GM21390 (cell line): ENCODE measurements around the gene CA10.

ENCODE experiments used
- ATAC-seq: cut with Tn5 transposase; IDR thresholded peaks from one replicate; pipeline ENCODE4 v1.9.1; 2021; ENCODE audit not compliant: unreplicated experiment

The CA10 gene

DNA sequence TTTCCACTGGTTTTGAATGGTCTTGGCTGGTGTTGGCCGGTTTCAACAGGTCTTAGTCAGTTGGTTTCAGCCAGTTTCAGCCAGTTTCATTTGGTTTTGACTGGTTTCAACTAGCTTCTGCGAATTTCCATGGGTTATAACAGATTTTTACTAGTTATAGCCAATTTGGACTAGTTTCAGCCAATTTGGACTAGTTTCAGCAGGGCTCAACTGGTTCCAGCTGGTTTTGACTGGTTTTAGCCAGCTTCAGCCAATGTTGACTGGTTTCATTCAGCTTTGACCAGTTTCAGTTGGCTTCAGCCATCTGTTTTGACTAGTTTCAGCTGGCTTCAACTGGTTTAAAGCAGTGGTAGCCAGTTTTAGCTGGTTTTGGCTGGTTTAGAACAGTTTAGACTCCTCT lies 465.6 kb downstream of the CA10 start:
- ATAC-seq: no peak

DNA sequence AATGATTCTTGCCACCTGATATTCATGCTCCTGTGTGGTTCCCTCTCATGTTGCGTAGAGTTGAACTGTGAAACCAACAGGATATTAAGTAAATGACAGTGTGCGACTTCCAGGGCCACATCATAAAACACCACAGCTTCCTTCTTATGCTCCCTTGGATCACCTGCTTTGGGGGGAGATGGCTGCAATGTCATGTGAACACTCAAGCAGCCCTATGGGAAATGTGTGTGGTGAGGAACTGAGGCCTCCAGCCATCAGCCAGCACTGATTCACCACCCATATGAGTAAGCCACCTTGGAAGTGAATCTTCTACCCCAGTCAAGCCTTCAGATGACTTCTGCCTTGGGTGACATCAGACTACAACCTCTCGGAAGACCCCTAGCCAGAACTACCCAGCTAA lies 470.6 kb downstream of the CA10 start:
- ATAC-seq: no peak

- no peak for ATAC-seq
Observed at GRCh38 chr17:51685287-51685909, 473.1 kb downstream of the CA10 start.

- ATAC-seq: no peak
Observed at GRCh38 chr17:51684214-51684613, 474.3 kb downstream of the CA10 start.

DNA sequence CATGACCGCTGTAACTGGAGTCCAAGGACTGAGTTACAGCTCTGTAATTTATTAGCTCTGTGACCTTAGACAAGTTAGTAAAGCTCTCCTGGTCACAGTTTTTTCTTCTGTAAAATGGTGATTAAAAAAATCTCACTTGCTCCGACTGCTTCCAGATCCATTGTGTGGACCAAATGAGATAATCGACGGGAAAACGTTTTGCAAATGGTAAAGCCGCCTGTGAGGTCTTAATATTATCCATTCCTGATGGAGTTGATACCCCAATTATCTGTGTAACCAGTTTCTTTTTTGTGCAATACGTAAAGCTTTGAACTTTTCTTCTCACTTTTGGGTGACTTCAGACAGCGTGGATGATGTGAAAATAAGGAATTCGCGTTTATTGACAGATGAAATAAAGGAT lies 475.2 kb downstream of the CA10 start:
- ATAC-seq: no peak

GRCh38 chr17:51682115-51682514 lies 476.4 kb downstream of the CA10 start:
- no peak for ATAC-seq

- ATAC-seq: no peak
Observed at GRCh38 chr17:51677875-51678274, 480.6 kb downstream of the CA10 start.

DNA sequence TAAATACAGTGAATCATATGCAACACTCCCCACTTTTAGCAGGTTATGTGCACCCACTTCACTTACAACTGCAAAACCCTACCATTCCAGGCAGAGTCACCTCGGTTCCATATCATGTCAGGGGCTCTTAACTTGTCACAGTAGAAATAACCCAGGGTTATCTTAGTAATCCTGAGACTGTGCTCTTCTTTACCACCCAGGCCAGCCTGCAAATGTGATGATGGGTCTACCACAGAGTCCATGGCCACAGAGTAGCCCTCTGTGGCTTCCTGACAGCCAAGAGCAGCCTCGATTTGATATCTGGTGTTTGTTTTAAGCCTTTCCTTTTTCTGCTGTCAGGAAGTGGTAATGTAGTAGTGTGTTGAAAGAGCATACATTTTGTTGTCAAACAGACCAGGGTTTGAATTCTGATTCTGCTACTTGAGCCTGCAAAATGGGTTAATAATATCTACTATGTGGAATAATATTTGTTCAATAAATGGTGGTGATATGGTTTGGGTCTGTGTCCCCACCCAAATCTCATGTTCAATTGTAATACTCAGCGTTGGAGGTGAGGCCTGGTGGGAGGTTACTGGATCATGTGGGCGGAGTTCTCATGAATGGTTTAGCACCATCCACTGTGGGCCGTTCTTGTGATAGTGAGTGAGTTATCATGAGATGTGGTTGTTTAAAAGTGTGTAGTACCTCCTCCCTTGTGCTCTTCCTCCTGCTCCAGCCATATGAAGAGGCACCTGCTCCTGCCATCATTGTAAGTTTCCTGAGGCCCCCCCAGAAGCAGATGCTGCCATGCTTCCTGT lies 481.6 kb downstream of the CA10 start:
- ATAC-seq: no peak

DNA sequence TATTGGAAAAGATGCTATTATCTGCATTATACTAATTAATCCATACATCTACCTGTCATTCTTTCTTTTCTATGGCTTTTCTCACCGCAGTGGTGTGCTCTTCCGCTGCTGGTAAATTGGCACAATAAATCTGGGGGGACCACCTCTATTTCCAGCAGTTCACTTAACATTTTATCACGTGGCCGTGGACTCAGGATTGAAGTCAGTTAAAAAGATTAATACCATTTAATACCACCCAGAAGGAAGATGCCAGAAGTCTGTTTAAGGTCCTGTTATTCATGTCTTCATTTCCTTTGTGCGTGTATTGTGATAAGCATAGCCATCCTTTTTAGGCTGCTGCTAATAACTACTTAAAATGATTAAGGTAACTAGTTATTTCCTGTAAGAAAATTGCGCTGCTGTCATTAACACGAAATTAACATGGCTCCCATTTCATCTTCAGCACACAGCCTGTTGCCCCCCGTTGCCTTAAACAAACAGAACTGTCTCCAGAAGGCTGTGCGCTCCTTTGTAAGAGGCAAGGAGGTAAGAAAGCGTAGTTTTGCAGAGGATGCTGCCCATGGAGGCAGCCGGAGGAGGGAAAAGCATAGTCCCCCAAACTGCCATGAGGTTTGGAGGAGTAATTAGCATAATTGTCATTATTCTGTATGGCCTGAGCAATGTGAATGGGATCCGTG lies 483.8 kb downstream of the CA10 start:
- ATAC-seq: no peak

DNA sequence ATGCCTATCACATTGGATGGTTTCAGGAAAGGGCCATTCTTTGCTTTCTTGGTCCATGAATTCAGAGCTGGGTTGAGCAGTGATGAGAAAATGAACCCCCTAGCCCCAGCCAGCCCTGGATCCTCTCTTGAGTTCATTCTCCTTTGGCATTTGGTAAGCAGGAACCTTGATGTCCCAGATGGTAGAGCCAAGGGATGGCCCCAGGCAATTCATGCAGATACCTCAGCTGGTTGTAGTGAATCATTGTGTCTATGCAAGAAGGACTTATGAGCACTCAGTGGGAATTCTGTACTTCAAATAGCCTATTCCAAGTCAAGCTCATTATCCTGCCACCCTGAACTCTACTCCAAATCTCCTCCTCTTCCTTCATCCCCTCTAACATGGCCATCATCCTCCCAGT lies 485.4 kb downstream of the CA10 start:
- no peak for ATAC-seq

DNA sequence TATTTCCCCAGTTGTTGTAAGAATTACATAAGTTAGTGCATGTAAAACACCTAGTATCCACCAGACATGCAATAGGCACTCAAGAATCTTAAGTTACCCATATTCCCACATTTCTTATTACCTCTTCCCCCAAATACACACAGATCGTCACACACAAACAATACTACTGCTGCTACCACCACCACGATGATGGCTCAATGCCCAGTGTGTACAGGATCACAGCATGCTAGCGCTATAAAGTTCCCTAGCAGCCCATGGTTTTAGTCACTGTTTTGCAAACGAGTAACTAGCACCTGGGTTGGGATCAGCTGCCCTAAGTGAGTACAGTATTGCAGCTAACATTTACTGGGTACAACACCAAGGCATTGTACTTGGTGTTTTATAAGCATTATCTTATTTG lies 486.4 kb downstream of the CA10 start:
- no peak for ATAC-seq

DNA sequence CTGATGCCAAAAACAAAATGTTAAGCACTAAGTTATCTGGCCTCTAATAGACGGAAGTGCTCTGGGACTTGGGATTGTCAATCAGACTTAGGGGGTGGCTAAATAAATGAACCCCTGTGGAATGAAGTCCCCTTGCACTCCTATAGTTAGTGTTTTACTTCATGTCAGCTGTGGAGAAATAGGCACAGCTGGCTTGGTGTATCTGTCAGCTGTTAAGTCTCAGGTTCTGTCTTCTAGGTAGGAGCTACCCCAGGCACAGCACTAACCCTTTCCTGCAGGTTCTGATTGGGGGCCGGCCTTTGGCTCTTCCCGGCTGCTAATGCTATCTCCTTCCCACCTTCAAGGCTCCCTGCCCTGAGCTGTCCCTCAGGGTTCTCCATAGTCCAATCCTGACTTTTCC lies 487.6 kb downstream of the CA10 start:
- no peak for ATAC-seq

GRCh38 chr17:51668963-51669246 lies 489.6 kb downstream of the CA10 start:
- no peak for ATAC-seq

DNA sequence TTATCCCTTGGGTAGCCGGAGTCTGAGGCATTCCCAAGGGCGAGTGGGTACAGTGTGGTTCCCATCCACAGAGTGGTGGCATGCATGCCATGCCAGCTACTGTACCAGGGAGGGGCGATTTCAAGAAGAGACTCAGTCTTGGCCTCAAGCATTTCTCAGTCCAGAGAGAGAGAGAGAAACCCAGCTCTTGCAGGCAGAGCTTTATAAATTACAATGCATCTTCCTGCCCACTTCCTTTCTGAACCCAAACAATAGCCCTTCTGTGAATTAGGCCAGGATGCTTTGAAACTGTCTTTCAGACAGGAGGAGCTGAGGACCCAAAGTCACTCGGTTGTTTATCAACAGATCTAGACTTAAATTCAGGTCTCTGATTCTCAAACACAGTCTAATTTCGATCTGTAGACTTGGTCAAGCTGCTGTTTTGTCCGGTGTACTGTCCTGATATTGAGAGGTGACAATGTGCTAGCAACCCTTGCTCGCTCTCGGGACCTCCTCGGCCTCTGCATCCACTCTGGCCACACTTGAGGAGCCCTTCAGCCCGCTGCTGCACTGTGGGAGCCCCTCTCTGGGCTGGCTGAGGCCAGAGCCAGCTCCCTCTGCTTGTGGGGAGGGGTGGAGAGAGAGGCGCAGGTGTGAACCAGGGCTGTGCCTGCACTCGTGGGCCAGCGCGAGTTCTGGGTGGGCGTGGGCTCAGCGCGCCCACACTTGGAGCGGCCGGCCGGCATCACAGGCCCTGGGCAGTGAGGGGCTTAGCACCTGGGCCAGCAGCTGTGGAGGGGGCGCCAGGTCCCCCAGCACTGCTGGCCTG lies 490.2 kb downstream of the CA10 start:
- no peak for ATAC-seq

GRCh38 chr17:51667706-51668083 lies 490.8 kb downstream of the CA10 start:
- no peak for ATAC-seq

DNA sequence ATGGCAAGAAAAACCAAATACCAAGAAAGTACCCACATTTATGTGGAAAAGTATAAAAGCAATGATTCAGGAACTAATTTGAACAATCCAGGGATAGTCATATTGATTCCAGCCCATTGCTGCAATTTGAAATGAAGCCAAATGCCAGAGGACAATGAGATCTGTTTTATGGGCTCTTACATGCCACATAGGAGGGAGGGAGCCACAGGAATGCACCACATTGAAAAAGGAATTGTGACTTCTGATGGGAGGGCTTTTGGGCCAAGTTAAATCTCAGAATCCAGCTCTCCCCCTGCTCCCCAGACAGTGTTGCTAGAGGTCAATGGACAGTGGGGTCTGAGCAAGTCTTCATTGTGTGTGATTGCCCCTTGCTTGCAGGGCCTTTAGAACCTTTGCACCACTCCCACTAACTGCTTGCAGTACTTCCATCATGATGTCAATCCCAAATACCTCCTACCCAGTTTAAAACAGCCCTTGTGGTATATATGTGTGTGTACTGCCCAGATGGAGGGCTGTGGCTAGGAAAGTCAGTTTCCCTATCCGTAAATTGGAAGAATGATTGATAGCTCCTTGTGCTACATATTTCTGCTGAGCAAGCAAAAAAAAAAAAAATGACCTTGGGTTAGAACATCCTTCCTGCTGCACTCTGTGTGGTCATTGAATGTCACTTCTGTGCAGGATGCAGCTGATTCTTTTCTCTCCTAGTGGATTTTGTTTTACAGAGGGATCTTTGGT lies 491.4 kb downstream of the CA10 start:
- no peak for ATAC-seq

DNA sequence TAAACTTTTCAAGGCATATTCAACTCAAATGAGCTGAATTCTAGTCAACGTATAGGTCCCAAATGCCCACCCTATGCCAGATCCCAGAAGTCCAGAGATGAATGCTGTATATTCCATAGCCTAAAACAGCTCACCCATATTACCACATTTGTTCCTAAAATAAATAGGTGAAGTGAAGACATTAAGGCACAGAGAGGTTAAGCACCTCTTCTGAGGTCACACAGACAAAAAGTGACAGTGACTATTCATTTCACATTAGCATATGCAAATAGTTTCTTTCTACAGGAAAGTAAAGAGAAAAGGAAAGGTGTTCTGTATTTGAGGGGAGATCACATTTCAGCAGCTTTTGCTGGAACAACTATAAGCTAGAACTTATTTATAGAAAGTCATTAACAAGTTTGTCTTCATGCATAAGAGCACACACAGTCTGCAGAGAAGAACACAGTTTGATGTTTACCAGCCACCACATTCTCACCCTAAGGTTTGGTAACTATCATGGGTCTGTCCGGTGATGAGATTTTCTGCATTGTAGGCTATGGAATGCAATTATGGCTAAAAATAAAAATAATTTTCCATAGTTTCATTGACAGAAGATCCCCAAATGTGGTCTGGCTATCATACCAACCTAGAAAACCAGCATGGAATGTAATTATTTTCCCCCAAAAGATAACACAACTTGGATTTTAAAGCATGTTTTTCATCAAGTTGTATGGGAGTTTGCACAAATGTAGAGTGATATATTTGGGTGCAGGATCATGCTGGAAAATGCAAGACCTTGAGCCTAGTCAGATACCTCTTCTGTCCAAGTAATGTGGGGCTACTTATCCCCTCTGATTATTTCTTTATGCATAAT lies 496.1 kb downstream of the CA10 start:
- ATAC-seq: no peak

GRCh38 chr17:51661403-51661802 lies 497.1 kb downstream of the CA10 start:
- no peak for ATAC-seq

DNA sequence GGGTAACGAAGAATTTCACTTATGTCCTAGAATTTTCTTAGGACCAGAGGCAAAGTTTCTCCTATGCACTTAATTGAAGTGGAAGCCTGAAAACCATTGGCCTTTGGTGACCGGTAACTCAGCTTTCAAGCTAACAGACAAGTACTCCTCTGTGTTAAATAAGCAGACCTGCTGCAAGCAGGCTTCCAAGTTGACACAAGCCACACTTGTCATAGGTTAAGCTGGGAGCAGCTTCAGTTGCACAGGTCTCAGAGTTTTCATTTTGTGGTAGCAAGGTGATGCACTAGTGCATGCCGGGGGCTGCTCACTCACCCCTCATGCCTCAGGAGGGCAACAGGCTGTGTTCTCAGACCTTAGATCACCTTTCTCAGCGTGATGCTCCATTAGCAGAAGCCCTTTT lies 498.2 kb downstream of the CA10 start:
- no peak for ATAC-seq

GRCh38 chr17:51657224-51657623 lies 501.3 kb downstream of the CA10 start:
- ATAC-seq: no peak
